Hepatocyte (in vitro differentiated cells): ENCODE results near the gene IMMP2L.
"Not testable (repeated sequence)": the region's sequence is repeated elsewhere in the genome, so short reads cannot be mapped to it uniquely, and the experiment has no call there.

Experiments used
- CTCF ChIP-seq: fragments of 200-600 bp; sonication (generic); IDR thresholded peaks from 2 replicates; pipeline ENCODE4 v1.5.1; 2016; ENCODE audit warnings: antibody characterized with exemption, mild to moderate bottlenecking; ENCODE audit not compliant: poor library complexity
- EZH2 ChIP-seq: fragments of 200-600 bp; sonication (generic); IDR thresholded peaks from 2 replicates; pipeline ENCODE4 v1.6.1; 2016; ENCODE audit warnings: antibody characterized with exemption, mild to moderate bottlenecking, borderline replicate concordance
- EZH2phosphoT487 ChIP-seq: fragments of 200-600 bp; sonication (generic); IDR thresholded peaks from one replicate; pipeline ENCODE4 v1.6.1; 2018; ENCODE audit warnings: antibody characterized with exemption, mild to moderate bottlenecking, low read depth, moderate library complexity; ENCODE audit not compliant: unreplicated experiment, severe bottlenecking

- not testable (repeated sequence) for TF ChIP-seq CTCF, EZH2phosphoT487, EZH2
These were observed 312.5 kb downstream of the IMMP2L start for GRCh38 chr7:111249807-111250206.
